Right atrium auricular region (tissue), 2 donors: ENCODE data around the gene FAAP100. TPM values are rescaled to one million over a fixed set of nuclear protein-coding genes. Genes with fewer than 3 reads are reported as not detected.

ENCODE experiments used
- DNase-seq: peaks from one replicate; pipeline ENCODE4 v3.0.0-alpha.2; 2019; ENCODE audit warnings: low spot score
- H3K27ac ChIP-seq, 2 donors: fragments of 200-600 bp; sonication (generic); 1 replicate in 1 of 2; 2 replicates in 1 of 2; pipeline ENCODE4 v1.5.1; 2016 to 2019
- H3K27me3 ChIP-seq, 2 donors: fragments of 200-600 bp; sonication (generic); one replicate each; pipeline versions ENCODE4 v1.5.1 to v1.6.0; 2017 to 2019
- H3K36me3 ChIP-seq: fragments of 200-600 bp; sonication (generic); one replicate; pipeline ENCODE4 v1.5.1; 2016
- H3K4me1 ChIP-seq, 2 donors: fragments of 200-600 bp; sonication (generic); one replicate each; pipeline versions ENCODE4 v1.5.1 to v1.6.0; 2017 to 2019
- H3K4me3 ChIP-seq, 2 donors: fragments of 200-600 bp; sonication (generic); 1 replicate in 1 of 2; 2 replicates in 1 of 2; pipeline ENCODE4 v1.5.1; 2017 to 2019; ENCODE audit warnings: mild to moderate bottlenecking in 1 of 2, moderate library complexity in 1 of 2
- H3K9me3 ChIP-seq, 2 donors: fragments of 200-600 bp; sonication (generic); one replicate each; pipeline ENCODE4 v1.5.1; 2019
- CTCF ChIP-seq, 2 donors: fragments of 200-600 bp; sonication (generic); IDR thresholded peaks; one replicate each; pipeline ENCODE4 v1.5.1; 2019; ENCODE audit warnings: antibody characterized with exemption in 2 of 2
- total RNA-seq, 2 donors: library from RNA; depleted of rRNA; stranded (reverse); fragments of >200 nt; gene quantifications; one replicate each; pipeline ENCODE4 v1.1.0, GENCODE V29; 2016

Gene FAAP100
- total RNA-seq, 2 donors from 2014 or later, result 12.8 to 13.7 TPM

- Histone ChIP-seq H3K27me3 (no peaks in the 10 kb centered on the region), H3K4me1 (peaks cover 0 to 32% of the 10 kb centered on the region in 2 donors), H3K9me3 (no peaks in the 10 kb centered on the region), H3K4me3 (peak overlapping the region; percentile 67 to 94), H3K36me3 (peaks cover 39% of the 10 kb centered on the region), H3K27ac (peak overlapping the region; percentile 42 to 98)
- DNase-seq, result no peak
- no peak for TF ChIP-seq CTCF (IDR thresholded peaks at IDR 0.05)
Measured at GRCh38 chr17:81509972-81510784, 42.0 kb downstream of the FAAP100 start.

GRCh38 chr17:81509207-81509971 lies 42.8 kb downstream of the FAAP100 start:
- no peaks in the 10 kb centered on the region for H3K27me3 ChIP-seq
- no peak for DNase-seq
- peak overlapping the region; percentile 67 to 94 for H3K4me3 ChIP-seq
- peaks cover 39% of the 10 kb centered on the region for H3K36me3 ChIP-seq
- no peak for TF ChIP-seq CTCF (IDR thresholded peaks at IDR 0.05)
- H3K9me3 ChIP-seq, result no peaks in the 10 kb centered on the region
- H3K4me1 ChIP-seq, result peaks cover 0 to 32% of the 10 kb centered on the region in 2 donors
- peak overlapping the region; percentile 42 to 98 for H3K27ac ChIP-seq

- Histone ChIP-seq H3K4me1 (peaks cover 0 to 25% of the 10 kb centered on the region in 2 donors), H3K9me3 (no peaks in the 10 kb centered on the region), H3K27ac (peak overlapping the region in 1 of 2 donors; percentile 98), H3K36me3 (peaks cover 39% of the 10 kb centered on the region), H3K27me3 (no peaks in the 10 kb centered on the region), H3K4me3 (peak overlapping the region; percentile 67 to 94)
- no peak for TF ChIP-seq CTCF (IDR thresholded peaks at IDR 0.05)
- no peak for DNase-seq
Measured at GRCh38 chr17:81508639-81509206, 43.4 kb downstream of the FAAP100 start.

- Histone ChIP-seq H3K4me3 (no peak overlapping the region), H3K4me1 (peaks cover 0 to 2% of the 10 kb centered on the region in 2 donors), H3K9me3 (no peaks in the 10 kb centered on the region), H3K27ac (no peak overlapping the region), H3K36me3 (peaks cover 1% of the 10 kb centered on the region), H3K27me3 (no peaks in the 10 kb centered on the region)
- TF ChIP-seq CTCF (IDR thresholded peaks at IDR 0.05), result no peak
- DNase-seq, result no peak
Measured at GRCh38 chr17:81503619-81504018, 48.5 kb downstream of the FAAP100 start.

- TF ChIP-seq CTCF (IDR thresholded peaks at IDR 0.05), result no peak
- Histone ChIP-seq H3K9me3 (no peaks in the 10 kb centered on the region), H3K4me1 (no peaks in the 10 kb centered on the region), H3K27ac (no peak overlapping the region), H3K4me3 (no peak overlapping the region), H3K27me3 (no peaks in the 10 kb centered on the region), H3K36me3 (no peaks in the 10 kb centered on the region)
- DNase-seq, result no peak
Measured at GRCh38 chr17:81502471-81503017, 49.6 kb downstream of the FAAP100 start.
